Muscle layer of duodenum (tissue), 2 donors: ENCODE measurements around the gene AWAT2.
"Not testable (repeated sequence)": the region's sequence is repeated elsewhere in the genome, so short reads cannot be mapped to it uniquely, and the experiment has no call there.

Experiments used
- H3K27ac ChIP-seq: one replicate; pipeline ENCODE4 v1.7.0; 2013; ENCODE audit warnings: mild to moderate bottlenecking, low read length
- H3K27me3 ChIP-seq: one replicate; pipeline ENCODE4 v1.7.0; 2013; ENCODE audit warnings: low read depth, mild to moderate bottlenecking, control low read depth, low read length
- H3K36me3 ChIP-seq, 2 donors: one replicate each; pipeline ENCODE4 v1.7.0; 2013; ENCODE audit warnings: low read length in 2 of 2, control low read depth in 1 of 2, mild to moderate bottlenecking in 1 of 2; ENCODE audit not compliant: insufficient read depth in 2 of 2, control insufficient read depth in 1 of 2
- H3K4me1 ChIP-seq, 2 donors: one replicate each; pipeline ENCODE4 v1.7.0; 2013; ENCODE audit warnings: low read length in 2 of 2, mild to moderate bottlenecking in 2 of 2, control low read depth in 1 of 2, moderate library complexity in 1 of 2; ENCODE audit not compliant: insufficient read depth in 2 of 2, control insufficient read depth in 1 of 2
- H3K4me3 ChIP-seq, 2 donors: one replicate each; pipeline ENCODE4 v1.7.0; 2013; ENCODE audit warnings: low read length in 2 of 2, low read depth in 1 of 2, mild to moderate bottlenecking in 1 of 2
- H3K9me3 ChIP-seq, 2 donors: one replicate each; pipeline ENCODE4 v1.7.0; 2013; ENCODE audit warnings: low read length in 2 of 2, control low read depth in 1 of 2, mild to moderate bottlenecking in 1 of 2; ENCODE audit not compliant: control insufficient read depth in 1 of 2
- donor health status: healthy.

Gene AWAT2

DNA sequence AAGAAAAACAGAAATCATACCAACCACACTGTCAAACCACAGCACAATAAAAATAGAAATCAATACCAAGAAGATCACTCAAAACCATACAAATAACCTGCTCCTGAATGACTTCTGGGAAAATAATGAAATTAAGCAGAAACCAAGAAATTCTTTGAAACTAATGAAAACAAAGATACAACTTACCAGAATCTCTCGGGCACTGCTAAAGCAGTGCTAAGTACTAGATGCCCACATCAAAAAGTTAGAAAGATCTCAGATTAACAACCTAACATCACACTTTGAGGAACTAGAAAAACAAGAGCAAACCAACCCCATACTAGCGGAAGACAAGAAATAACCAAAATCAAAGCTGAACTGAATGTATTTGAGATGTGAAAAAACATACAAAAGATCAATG lies 33.2 kb downstream of the AWAT2 start:
- Histone ChIP-seq H3K9me3 (no peaks in the 10 kb centered on the region), H3K36me3 (no peaks in the 10 kb centered on the region), H3K27me3 (no peaks in the 10 kb centered on the region), H3K27ac (no peak overlapping the region), H3K4me1 (peaks cover 0 to 3% of the 10 kb centered on the region in 2 donors), H3K4me3 (no peak overlapping the region)

DNA sequence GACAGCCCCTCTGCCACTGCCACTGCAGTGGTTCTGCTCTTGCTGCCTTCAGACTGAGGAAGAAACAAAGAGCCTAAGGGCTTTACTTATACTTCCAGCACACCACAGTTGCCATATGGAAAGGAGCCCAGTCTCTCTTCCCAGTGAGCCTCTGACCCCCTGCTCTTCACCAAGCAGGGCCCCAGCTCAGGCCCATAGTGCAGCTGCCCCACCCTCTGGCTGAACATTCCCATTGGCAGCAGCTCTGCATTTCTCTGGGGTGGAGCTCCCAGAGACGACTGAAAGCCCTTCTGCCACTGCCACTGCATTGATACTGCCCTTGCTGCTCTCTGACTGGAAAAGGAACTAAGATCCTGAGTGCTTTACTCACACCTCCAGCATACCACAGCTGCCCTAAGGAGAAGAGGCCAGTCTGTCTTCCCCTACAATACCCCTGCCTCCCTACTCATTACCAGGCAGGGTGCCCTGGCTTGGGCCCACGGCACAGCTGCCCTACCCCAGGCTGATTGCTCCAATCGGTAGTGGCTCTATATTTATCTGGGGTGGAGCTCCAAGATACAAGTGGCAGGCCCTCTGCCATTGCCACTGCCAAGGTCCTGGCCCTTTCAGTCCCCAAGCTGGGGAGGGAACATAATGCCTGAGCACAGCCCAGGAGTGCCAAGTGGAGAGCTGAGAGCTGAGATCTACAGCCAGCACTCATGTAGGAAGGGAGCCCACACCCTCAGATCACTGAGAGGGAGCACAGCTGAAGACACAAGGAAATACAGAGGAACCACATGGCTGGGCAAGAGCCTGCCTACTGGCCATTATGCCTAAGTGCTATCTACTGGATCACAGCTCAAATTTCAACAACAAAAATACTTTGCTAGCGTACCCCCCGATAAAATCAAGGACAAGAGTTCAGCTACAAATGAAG lies 36.0 kb downstream of the AWAT2 start:
- Histone ChIP-seq H3K27ac (no peak overlapping the region), H3K4me3 (no peak overlapping the region), H3K9me3 (no peaks in the 10 kb centered on the region), H3K36me3 (no peaks in the 10 kb centered on the region), H3K27me3 (no peaks in the 10 kb centered on the region), H3K4me1 (peaks cover 0 to 3% of the 10 kb centered on the region in 2 donors)

DNA sequence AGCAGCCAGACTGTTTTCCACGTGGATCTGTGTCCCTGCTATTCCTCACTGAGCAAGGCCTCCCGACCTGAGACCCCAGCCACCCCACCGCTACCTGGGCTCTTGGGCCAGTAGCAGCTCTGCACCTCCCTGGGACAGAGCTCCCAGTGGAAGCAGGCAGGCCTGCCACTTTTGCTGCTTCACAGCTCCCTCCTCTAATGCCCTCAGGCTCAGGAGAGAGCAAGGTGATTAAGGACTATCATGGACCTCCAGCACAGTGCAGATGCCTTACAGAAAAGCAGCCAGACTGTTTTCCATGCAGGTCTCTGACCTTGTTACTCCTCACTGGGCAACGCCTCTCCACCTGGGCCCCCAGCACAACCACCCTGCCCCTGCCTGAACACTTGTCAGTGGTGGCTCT lies 37.0 kb downstream of the AWAT2 start:
- Histone ChIP-seq H3K4me3 (no peak overlapping the region), H3K27me3 (no peaks in the 10 kb centered on the region), H3K36me3 (no peaks in the 10 kb centered on the region), H3K9me3 (no peaks in the 10 kb centered on the region), H3K4me1 (peaks cover 0 to 3% of the 10 kb centered on the region in 2 donors), H3K27ac (no peak overlapping the region)

DNA sequence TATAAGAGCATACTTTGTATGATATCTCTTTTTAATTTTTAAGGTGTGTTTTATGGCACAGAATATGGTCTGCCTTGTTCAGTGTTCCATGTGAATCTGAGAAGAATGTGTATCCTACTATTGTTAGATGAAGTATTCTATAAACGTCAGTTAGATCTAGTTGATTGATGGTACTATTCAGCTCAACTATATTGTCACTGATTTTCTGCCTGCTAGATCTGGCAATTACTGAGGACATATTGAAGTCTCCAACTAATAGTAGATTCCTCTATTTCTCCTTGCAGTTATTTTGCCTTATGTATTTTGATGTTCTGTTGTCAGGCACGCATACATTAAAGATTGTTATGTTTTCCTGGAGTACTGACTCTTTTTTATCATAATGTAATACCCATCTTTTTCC lies 39.8 kb downstream of the AWAT2 start:
- H3K27me3 ChIP-seq: no peaks in the 10 kb centered on the region
- no peak overlapping the region for H3K27ac ChIP-seq
- H3K36me3 ChIP-seq: no peaks in the 10 kb centered on the region
- H3K4me1 ChIP-seq: peaks cover 0 to 3% of the 10 kb centered on the region in 2 donors
- no peak overlapping the region for H3K4me3 ChIP-seq
- no peaks in the 10 kb centered on the region for H3K9me3 ChIP-seq

DNA sequence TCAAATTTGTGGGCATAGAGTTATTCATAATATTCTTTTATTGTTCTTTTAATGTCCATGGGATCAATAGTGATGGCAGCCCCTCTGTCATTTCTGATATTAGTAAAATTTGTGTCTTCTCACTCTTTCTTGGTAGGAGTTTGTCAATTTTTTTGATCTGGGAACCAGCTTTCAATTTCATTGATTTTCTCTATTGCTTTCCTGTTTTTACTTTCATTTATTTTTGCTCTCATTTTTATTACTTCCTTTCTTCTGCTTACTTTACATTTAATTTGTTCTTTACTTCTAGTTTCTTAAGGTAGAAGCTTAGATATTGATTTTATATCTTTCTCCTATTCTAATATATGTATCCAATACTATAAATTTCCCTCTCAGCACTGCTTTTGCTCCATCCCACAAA lies 40.7 kb downstream of the AWAT2 start:
- H3K9me3 ChIP-seq: no peaks in the 10 kb centered on the region
- no peak overlapping the region for H3K4me3 ChIP-seq
- peaks cover 0 to 3% of the 10 kb centered on the region in 2 donors for H3K4me1 ChIP-seq
- no peak overlapping the region for H3K27ac ChIP-seq
- H3K27me3 ChIP-seq: no peaks in the 10 kb centered on the region
- H3K36me3 ChIP-seq: no peaks in the 10 kb centered on the region

DNA sequence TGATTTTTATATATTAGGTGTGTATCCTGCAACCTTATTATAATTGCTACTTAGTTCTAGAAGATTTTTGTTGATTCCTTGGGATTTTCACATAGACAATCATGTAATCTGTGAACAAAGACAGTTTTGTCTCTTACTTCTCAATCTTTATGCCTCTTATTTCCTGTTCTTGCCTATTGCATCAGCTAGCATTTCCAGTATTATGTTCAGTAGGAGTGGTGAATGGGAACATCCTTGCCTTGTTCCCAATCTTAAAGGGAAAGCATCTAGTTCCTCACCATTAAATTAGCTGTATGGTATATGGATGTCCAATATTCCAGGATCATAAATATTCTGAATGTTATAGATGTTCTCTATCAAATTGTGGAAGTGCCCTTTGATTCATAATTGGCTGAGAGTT lies 41.8 kb downstream of the AWAT2 start:
- Histone ChIP-seq H3K27ac (no peak overlapping the region), H3K9me3 (no peaks in the 10 kb centered on the region), H3K4me1 (peaks cover 0 to 2% of the 10 kb centered on the region in 2 donors), H3K27me3 (no peaks in the 10 kb centered on the region), H3K4me3 (no peak overlapping the region), H3K36me3 (no peaks in the 10 kb centered on the region)

DNA sequence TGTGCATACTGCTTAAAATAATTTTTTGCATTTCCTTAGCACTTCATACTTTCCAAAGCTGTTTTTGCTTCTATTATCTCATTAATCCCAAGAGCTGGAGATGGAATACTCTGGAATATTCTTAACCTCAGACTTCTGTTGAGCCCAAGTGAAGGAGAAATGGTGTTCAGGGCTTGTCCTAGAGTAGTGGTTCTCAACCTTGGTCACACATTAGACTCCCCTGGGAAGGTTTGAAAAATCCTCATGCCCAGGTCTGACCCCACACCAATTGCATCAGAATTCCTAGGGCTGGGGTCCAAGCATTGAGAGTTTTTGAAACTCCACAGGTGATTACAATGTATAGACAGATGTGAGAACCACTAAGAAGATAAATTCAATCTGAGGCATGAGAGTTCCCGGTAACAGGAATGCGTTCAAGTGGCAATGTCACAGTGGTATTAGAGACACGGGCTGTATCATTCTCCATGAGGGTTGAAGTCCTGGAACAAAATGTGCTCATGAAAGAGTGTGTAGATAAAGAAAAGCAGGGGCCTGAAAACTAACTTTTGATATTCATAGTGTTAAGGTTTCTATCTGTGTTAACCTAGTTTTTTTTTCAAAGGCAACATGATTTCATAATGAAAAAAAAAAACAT lies 47.9 kb downstream of the AWAT2 start:
- Histone ChIP-seq H3K4me3 (no peak overlapping the region), H3K9me3 (no peaks in the 10 kb centered on the region), H3K4me1 (no peaks in the 10 kb centered on the region), H3K27me3 (no peaks in the 10 kb centered on the region), H3K36me3 (no peaks in the 10 kb centered on the region), H3K27ac (no peak overlapping the region)

DNA sequence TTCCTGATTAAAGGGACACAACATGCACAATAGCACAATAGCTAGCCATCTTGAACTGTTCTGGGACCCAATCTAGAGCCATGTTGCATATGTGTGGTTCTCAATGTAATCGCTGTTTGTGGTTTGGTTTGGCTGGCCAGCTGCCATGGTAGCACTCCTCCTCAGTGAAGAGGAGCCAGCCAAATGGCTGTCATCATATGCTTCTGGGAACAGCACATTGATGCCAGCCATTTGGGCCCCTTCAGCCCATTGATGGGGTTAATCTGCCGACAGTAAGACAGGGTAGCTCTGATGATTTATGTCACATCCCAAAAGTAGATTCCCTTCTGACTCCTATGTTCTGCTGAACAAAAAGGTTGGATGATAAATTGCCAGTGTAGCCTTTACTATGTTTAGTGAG lies 48.5 kb downstream of the AWAT2 start:
- H3K9me3 ChIP-seq: no peaks in the 10 kb centered on the region
- no peaks in the 10 kb centered on the region for H3K27me3 ChIP-seq
- no peak overlapping the region for H3K4me3 ChIP-seq
- H3K27ac ChIP-seq: no peak overlapping the region
- no peaks in the 10 kb centered on the region for H3K36me3 ChIP-seq
- H3K4me1 ChIP-seq: no peaks in the 10 kb centered on the region

DNA sequence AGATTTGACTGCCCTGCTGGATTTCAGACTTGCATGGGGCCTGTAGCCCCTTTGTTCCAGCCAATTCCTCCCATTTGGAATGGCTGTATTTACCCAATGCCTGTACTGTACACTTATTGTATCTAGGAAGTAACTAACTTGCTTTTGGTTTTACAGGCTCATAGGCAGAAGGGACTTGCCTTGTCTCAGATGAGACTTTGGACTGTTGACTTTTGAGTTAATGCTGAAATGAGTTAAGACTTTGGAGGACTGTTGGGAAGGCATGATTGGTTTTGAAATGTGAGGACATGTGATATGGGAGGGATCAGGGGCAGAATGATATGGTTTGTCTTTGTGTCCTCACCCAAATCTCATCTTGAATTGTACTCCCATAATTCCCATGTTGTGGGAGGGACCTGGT lies 51.4 kb downstream of the AWAT2 start:
- H3K27ac ChIP-seq: not testable (repeated sequence)

DNA sequence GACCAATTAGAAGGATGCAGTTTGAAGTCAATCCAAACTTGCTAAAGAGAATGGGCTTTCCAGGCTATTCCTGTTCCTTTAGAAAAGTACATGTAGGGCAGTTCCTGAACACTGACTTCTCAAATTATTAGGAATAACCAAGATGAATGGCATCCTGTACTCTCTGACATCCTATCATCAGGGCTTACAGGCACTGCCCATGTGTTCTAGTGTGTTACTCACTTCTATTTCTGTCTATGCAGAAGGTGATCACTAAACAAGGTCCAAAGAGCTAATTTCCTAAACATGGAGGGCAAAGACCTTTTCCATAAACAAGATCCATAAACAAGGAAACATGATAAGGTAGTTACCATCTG lies 53.6 kb downstream of the AWAT2 start:
- Histone ChIP-seq H3K4me3 (no peak overlapping the region), H3K27ac (no peak overlapping the region), H3K9me3 (no peaks in the 10 kb centered on the region)

More for the DNA sequence above, 51.4 kb downstream of the AWAT2 start:
- H3K4me1 ChIP-seq, H3K4me3 ChIP-seq, H3K27me3 ChIP-seq, H3K9me3 ChIP-seq, H3K36me3 ChIP-seq: not testable (repeated sequence)

DNA sequence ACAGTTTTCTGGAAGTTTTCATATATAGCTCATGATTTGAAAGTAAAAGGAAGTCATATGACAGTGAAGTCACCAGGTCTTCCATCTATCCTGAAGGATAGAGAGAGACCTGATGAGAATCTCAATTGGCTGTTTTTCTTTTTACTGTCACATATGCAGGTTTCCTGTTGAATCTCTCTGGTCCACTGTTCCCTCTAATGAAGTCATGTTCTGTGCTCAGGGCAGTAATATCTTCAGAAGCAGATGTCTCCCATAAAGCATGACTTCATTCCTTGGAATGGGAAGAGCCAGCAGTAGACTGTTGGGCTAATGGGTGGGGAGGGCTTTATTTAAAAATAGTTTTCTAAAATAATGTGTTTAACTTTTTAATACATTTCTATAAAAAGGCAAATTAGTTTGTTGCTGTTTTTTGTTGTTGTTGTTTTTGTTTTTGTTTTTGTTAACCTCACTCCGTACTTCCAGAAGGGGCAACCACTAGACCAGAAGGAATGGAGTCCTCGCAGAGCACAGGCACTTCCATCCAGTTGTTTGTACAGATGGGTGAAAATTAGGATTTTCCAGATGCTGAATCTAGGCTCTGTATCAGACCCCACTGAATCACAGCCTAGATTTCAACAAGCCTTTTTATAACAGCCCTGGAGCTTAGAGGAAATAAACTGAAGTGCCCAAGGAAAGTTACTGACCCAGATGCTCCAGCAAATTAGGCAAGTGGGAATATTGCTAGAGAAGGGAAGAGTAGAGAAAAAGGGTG lies 54.2 kb downstream of the AWAT2 start:
- Histone ChIP-seq H3K27ac (no peak overlapping the region), H3K4me1 (no peaks in the 10 kb centered on the region), H3K4me3 (no peak overlapping the region), H3K36me3 (no peaks in the 10 kb centered on the region), H3K27me3 (no peaks in the 10 kb centered on the region), H3K9me3 (no peaks in the 10 kb centered on the region)

More for the DNA sequence above, 53.6 kb downstream of the AWAT2 start:
- Histone ChIP-seq H3K4me1 (no peaks in the 10 kb centered on the region), H3K27me3 (no peaks in the 10 kb centered on the region), H3K36me3 (no peaks in the 10 kb centered on the region)
